Measurements from ENCODE around the gene CALM3.
"Not testable (repeated sequence)": the region's sequence is repeated elsewhere in the genome, so short reads cannot be mapped to it uniquely, and the experiment has no call there.

Gene CALM3

DNA sequence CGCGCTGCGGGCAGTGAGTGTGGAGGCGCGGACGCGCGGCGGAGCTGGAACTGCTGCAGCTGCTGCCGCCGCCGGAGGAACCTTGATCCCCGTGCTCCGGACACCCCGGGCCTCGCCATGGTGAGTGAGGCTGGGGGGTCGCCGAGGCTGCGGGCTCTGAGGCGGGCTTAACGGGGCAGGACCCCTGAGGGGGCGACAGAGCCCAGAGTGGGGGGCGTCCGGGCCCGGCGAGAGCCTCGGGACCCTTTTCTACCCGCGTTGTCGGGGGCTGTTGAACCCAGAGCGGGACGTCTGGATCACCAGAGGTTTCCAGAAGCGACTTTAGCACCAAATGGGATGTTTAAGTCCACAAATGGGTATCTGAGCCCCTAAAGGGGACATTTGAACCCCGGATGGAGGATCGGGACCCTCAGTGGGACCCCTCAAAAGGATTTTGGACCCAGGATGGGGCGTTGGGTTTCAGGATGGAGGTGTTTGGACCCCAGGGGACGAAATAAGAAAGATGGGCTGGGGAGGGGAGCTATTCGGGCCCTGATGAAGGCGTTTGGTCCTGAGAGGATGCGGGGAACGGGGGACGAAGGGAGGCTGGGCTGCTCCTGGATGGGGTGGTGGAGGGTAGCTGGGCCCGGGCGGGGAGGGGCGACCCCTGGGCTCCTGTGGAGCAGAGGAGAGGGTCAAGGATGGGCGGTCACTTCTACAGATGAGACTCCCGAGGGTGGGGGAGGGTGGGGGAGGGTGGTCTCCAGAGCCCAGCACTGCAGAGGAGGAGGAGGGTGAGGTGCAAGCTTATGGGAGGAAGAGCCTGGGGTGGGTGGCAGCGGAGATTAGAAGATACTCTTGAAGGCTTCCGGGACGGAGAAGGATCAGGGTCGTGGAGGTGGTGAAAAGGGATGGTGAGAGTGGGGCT, at the start of gene CALM3:
Gene CALM3 (plus strand): TSS at position 13 of the 907 bp plus-strand sequence. CDS start 105 bp downstream, at position 118.
- DNase-seq = peak; percentile 28

DNA sequence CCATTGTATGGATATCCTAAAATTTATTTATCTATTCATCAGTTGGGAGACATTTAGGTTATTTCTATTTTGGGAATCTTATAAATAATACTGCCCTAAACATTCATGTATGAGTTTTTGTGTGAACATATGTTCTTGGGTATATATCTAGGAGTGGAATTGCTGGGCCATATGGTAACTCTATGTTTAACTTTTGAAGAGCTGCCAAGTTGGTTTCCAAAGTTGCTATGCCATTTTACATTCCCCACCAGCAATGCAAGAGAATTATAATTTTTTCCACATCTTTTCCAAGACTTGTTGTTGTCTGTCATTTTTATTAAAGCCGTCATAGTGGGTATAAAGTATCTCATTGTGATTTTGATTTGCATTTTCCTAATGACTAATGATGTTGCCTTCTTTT, 48.2 kb upstream of the CALM3 start:
- DNase-seq = no peak

DNA sequence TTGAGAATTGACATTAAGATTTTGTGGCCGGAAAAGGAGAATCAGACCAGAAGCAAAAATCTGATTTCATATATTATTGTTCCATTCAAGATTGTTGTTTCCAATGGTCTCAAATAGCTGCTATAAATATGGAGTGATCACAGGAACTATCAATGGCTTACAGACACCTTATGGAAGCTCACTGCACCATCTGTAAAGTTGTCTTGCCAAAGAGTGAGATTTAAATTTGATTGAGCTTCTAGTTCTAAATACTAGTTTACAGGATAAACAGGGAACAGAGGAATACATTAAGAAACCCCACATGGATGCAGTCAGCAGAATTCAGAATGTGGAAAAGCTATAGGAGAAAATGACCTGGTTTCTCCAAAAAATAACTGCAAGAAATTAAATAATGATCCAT, 47.0 kb upstream of the CALM3 start:
- DNase-seq = no peak

DNA sequence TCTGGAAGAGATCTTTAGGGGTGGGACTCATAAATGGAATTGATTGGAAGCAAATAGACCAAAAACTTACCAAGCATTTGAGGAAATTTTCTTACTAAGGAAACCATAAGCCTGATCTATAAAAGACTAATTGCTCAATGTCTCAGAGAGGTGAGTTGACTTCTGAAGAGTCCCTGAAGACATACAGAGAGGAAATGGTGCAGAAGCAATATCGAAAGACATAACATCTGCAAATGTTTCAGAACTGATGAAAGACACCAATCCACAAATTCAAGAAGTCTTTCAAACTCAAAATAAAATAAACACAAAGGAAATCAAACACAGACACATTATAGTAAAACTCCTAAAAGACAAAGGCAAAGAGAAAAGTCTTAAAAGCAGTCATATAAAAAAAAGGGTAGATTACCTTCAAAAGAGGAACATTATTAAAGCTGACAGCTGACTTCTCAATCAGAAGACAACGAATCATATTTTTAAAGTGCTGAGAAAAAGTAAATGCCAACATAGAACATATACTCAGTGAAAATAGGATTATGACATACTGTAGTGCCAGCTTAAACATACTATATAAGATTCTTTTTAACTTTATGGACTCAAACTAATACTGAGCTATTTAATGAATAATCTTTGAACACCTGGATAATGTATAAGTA, 45.4 kb upstream of the CALM3 start:
- no peak for DNase-seq

DNA sequence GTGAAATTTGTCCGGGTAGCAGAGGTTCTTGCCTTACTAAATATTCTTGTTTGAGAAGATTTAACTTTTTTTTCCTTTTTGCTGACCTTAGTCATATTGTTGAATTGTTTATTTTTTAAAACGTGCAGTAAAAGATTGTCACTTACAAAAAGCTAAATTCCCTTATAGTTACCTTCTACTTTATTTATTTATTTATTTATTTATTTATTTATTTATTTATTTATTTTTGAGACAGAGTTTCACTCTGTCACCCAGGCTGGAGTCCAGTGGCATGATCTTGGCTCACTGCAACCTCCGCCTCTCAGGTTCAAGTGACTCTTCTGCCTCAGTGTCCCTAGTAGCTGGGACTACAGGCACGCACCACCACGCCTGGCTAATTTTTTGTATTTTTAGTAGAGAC, 44.7 kb upstream of the CALM3 start:
- not testable (repeated sequence) for DNase-seq

DNA sequence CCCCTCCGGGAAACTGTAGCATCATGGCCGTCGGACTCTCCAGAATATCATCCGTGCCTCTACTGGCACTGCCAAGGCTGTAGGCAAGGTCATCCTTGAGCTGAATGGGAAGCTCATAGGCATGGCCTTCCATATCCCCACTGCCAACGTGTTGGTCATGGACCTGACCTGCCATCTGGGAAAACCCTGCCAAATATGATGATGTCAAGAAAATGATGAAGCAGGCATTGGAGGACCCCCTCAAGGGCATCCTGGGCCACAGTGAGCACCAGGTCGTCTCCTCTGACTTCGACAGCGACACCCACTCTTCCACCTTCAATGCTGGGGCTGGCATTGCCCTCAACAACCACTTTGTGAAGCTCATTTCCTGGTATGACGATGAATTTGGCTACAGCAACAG, 41.9 kb upstream of the CALM3 start:
- no peak for DNase-seq

DNA sequence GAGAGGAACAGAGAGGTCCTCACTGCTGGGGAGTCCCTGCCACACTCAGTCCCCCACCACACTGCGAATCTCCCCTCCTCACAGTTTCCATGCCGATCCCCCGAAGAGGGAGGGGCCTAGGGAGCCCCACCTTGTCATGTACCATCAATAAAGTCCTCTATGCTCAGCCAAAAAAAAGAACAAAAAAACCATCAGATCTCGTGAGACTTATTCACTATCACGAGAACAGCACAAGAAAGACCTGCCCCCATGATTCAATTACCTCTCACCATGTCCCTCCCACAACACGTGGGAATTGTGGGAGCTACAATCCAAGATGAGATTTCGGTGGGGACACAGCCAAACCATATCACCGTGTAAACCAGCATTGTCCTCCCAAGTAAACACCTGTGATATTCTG, 41.5 kb upstream of the CALM3 start:
- not testable (repeated sequence) for DNase-seq

DNA sequence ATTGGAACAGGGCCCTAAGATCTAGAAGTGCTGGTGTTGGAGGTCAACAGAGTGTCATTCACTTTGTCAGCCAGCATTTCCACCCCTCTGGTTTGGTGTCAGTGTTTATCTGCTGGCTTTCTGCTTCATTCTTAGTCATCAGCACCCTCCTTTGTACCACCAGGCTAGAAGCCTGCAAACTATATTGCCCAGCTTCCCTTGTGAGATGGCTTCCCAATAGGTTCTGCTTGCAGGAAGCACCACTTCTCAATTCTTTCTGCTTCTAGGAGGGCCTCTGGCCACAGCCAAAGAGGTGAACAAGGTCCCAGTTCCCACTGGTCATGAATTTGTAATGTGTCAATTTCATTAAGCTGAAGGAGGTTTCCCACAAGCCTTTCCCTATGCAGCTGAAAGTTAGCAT, 36.4 kb upstream of the CALM3 start:
- DNase-seq = no peak

DNA sequence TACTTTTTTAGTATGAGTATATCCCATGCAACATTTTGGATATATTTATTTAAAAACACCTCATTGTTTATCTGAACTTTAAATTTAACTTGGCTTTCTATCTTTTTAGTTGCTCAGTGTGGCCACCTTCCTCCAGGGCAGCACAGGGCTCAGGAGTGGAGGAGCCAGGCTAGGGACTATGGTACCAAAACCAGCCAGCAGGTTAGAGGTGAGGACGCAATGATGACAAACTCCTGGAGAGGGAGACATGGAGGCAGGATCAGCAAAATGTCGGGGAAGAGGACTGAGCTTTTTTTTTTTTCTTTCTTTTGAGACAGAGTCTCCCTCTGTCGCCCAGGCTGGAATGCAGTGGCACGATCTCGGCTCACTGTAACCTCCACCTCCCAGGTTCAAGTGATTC, 29.6 kb upstream of the CALM3 start:
- peak; percentile 7 for DNase-seq

DNA sequence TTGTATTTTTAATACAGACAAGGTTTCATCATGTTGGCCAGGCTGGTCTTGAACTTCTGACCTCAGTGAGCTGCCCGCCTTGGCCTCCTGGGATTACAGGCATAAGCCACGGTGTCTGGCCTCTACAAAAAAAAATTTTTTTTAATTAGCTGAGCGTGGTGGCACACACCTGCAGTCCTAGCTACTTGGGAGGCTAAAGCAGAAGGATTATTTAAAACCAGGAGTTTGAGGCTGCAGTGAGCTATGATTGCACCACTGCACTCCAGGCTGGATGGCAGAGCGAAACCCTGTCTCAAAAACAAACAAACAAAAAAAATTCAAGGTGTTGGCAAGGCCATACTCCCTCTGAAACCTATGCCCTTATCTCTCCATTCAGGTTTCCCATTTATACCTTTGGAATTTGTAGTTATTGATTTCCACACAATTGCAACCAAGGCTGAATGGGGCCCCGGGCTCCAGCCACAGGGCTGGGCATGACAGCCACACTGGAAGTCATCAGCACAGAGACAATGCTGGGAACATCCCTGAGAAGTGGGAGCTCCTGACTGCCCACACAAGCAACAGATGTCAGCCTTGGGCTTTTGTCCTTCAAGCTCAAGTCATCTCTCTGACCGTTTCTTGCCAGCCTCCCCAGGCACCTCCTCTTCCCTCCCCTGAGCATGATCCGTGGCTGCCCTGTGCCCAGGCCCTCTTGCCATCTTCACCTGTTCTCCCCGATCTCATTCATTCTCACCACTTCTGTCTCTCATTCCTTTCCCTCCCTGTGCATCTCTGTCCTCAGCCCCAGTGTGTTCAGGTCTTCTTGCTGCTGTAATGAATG, 27.2 kb upstream of the CALM3 start:
- DNase-seq = no peak

DNA sequence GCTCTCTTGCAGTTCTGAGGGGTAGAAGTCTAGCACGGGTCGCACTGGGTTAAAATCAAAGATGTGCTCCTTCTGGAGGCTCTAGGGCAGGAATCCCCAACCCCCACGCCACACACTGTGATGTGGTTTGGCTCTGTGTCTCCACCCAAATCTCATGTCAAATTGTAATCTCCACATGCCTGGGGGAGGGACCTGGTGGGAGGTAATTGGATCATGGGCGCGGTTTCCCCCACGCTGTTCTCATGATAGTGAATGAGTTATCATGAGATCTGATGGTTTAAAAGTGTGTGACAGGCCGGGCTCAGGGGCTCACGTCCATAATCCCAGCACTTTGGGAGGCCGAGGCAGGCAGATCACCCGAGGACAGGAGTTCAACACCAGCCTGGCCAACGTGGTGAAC, 26.6 kb upstream of the CALM3 start:
- no peak for DNase-seq

DNA sequence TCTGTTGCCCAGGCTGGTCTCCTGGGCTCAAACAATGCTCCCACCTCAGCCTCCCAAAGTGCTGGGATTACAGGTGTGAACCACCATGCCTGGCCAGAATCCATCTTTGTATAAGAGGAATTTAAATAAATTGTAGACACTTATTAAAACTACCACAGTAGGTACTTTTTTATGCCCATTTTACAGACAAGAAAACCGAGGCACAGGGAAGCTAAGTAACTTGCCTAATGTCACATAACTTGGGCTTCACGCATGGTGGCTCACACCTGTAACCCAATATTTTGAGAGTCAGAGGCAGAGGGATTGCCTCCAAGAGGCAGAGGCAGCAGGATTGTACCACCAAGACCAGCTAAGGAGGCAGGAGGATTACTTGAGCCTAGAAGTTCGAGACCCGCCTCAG, 22.7 kb upstream of the CALM3 start:
- no peak for DNase-seq

DNA sequence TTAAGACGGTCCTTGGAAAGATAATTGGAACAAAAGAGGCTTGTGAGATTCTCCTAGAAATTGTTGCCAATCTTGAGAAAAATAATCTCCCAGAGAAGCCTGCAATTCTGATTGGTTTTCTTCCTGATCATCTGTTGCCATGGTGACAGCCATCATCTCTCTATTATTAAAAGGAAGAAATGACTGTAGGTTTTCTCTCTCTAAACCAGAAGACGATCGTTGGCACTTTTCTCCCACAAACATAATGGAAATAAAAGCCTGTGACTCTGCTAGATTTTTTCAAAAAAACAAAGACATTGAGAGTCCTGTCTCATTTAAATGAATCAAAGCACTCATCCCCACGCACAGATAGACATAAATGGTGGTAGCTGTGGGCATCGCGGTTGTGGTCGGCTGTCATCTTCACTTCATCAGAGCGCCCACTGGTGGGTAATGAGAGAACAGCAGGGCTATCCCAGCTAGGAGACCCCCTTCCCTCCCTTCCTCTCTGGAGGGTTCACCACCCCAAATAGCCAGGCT, 21.7 kb upstream of the CALM3 start:
- DNase-seq = peak; percentile 47

DNA sequence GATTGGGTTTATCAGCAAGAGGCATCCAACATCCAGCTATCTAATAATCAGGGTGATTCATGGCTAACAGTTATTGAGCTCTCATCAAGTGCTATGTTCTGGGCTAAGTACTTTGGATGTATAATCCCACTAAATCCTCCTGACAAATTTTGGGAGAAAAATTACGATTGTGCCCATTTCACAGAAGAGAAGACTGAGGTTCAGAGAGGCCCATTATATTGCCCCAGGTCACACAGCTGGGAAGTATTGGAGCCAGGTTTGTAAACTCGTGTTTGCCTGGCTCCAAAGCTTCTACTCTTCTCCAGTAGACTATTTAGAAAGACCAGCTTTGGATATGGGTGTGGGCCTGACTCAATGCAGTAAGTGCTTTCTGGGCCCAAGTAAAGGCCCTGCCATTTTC, 20.9 kb upstream of the CALM3 start:
- no peak for DNase-seq

DNA sequence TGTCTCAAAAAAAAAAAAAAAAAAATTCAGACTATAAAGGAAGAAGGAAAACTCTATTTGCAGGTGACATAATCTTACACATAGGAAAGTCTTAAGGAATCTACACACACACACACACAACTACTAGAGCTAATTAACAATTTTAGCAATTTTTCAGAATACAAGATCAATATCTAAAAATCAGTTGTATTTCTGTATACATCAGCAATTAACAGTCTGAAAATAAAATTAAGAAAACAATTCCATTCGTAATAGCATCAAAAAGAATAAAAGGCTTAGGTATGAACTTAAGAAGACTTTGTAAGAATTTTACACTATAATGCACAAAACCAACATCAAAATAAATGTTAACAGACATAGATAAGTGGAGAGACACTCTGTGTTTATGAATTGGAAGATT, 15.6 kb upstream of the CALM3 start:
- DNase-seq = no peak

DNA sequence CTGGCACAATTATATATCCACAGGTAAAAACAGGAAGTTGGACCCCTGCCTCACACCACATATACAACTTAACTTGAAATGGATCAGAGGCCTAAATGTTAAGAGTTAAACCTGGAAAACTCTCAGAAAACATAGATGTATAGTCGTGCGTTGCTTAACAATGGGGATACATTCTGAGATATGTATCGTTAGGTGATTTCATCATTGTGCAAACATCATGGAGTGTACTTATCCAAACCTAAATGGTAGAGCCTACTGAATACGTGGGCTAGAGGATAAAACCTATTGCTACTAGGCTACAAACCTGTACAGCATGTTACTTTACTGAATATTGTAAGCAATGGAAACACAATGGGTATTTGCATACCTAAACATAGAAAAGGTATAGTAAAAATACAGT, 14.8 kb upstream of the CALM3 start:
- DNase-seq = no peak

DNA sequence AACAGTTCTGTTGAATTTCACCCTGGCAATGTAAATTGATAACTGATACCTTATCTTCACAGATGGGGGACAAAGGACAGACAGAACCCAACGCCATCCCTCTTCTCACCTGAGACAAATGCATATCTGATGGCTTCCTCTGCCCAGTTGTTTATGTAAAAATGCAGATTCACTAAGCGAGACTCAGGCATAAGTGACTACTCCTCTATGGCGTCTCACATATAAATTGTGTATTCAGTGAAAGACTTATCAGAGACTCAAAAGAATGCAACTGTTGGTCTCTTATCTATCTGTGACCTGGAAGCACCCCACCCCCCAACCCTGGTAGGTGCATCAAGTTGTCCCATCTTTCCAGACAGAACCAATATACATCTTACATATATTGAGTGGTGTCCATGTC, 13.3 kb upstream of the CALM3 start:
- no peak for DNase-seq

DNA sequence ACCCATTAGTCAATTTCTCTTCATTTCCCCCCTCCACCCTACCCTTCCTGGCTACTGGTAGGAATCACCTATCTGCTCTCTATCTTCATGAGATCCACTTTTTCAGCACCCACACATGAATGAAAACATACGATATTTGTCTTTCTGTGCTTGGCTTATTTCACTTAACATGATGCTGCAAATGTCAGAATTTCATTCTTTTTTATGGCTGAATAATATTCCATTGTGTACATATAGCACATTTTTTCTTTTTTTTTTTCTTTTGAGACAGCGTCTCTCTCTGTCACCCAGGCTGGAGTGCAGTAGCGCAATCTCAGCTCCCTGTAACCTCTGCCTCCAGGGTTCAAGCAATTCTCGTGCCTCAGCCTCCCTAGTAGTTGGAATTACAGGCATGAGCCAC, 9.9 kb upstream of the CALM3 start:
- DNase-seq = no peak

DNA sequence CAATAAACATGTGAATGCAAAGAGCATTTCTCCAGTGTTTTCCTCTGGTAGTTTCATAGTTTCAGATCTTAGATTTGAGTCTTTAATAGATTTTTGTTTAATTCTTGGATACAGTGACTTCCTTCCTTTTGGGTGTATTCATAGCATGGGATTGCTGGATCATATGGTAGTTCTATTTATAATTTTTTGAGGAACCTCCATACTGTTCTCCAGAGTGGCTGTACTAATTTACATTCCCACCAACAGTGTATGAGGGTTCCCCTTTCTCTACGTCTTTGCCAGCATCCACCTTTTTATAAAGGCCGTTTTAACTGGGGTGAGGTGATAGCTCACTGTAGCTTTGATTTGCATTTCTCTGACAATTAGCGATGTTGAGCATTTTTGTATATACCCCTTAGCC, 9.3 kb upstream of the CALM3 start:
- DNase-seq = no peak

DNA sequence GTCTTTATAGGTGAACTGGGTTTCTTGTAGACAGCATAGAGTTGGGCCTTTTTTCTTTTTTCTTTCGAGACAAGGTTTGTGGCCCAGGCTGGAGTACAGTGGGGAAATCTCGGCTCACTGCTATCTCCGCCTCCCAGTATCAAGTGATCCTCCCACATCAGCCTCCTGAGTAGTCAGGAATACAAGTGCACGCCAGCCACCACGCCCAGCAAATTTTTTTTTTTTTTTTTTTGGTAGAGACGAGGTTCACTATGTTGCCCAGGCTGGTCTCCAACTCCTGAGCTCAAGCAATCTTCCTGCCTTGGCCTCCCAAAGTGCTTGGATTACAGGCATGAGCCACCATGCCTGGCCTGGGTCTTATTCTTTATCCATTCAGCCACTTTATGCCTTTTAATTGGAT, 5.1 kb upstream of the CALM3 start:
- no peak for DNase-seq

DNA sequence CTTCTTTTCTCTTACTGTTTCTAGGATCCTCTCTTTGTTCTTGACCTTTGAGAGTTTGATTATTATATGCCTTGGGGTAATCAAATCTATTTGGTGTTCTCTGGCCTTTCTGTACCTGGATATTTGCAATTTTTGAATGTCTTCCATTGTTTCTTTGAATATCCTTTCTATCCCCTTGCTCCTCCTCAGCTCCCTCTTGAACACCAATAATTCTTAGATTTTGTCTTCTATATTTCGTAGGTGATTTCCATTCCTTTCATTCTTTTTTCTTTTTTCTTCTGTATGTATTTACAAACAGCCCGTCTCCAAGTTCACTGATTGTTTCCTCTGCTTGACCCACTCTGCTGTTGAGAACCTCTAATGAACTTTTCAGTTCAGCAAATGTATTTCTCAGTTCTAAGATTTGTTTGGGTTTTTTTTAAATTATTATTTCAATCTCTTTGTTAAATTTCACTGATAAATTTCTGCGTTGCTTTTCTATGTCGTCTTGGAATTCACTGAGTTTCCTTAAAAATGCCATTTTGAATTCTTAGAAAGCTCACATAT, 2.7 kb upstream of the CALM3 start:
- no peak for DNase-seq

DNA sequence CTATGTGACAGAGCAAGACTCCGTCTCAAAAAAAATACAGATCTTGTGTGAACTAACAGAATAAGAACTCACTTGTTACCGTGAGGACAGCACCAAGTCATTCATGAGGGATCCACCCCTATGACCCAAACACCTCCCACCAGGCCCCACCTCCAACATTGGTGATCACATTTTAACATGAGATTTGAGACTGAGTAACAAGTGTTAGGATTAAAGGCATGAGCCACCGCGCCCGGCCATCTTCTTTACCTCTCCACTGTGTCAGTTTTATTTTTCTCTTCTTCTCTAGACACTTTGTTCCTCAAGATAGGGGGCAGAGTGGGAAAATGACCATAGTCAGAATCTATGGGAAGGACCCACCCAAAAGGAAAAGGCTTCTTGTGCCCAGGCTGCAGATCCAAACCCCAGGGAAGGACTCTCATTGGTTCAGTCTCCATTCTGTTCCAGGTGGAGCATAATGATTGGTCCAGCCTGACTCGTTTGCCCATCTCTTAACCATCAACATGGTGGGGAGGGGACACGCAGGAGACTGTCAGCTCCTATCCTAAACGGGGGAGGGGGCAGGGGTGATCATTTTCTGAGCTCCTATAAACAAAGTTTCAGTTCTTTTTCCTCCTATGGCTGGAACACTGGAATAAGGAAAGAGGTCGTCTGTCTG, 1.3 kb upstream of the CALM3 start:
- DNase-seq = no peak
